Measurements from ENCODE around the gene RANBP10.

The RANBP10 gene

DNA sequence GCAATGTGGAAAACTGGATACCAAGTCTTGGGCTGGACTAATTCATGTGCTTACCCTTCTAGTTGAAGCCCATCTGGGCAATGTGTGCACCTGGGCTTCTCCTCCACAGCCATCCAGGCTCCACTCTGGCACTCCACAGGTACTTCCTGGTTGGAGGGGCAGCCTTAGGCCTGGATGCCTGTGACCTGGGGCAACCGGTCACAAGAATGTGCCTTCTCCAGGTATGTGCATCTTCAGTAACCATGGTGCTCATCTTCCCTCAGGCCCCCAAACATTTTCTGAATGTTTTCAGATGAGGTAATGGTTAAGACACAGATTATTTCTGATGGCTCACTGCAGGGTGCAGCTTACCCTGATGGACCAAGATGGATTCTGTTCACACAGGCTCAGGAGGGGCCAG, 128.6 kb downstream of the RANBP10 start:
- DNase-seq (ENCODE audit: low read depth, low spot score) = no peak

DNA sequence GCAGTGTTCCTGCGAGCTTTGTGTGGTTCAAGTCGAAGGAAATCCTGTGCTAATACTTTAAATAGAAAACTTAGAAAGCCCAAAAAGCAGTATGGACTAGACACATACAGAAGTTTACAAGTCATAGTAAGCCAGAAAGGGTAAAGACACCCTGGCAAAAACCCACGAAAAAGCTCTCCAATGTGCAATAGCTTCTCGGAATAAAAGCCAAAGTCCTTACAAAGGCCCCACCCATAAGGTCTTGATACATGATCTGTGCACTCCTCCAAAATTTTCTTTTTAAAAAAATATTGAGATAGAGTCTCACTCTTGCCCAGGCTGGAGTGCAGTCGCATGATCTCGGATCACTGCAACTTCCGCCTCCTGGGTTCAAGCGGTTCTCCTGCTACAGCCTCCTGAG, 129.4 kb downstream of the RANBP10 start:
- DNase-seq (ENCODE audit: low read depth, low spot score) = no peak

DNA sequence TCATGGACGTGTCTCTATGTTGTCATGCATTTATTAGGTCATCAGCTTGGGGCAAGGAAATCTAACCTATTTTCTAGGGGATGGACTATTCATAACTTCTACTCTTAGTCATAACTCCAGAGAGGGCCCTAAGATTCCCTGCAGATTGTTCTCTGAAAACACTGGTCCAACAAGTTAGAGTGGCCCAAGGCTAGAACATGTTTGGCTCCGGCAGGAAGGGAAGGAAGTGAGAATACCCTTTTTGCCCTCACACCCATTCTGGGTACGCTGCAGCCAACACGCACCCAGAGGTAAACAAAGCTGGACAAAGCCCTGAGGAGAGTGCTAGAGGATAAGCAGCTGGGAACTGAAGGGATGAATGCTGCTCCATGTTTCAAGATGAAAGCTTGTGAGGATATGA, 129.8 kb downstream of the RANBP10 start:
- DNase-seq (ENCODE audit: low read depth, low spot score) = no peak

DNA sequence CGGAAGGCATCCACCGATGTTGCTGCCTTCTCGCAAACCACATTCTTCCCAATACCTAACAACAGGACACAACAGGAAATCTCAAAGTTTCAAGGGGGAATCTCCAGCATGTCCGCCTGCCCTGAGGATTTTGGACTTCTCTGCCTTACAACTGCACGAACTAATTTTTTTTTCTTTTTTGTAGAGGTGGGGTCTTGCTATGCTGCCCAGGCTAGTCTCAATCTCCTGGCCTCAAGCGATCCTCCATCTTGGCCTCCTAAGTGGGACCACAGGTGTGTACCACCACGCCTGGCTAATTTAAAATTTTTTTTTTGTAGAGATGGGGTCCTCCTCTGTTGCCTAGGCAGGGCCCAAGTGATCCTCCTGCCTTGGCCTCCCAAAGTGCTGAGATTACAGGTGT, 130.4 kb downstream of the RANBP10 start:
- no peak for DNase-seq (ENCODE audit: low read depth, low spot score)

DNA sequence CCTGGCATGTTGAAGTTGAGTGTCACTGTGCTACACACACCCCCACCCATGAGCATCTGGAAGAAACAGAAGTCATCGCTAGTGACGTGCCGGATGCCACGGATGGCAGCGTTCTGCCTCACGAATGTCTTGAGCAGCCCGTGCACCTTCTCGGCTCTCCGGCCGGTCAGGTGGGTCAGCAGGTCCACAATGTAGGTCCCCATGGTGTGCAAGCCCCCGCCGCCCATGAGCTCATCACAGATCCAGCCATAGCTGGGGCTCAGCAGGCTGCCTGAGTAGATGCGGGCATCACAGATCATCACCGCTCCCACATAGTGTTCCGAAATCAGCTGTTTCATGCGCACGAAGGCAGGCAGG, 130.8 kb downstream of the RANBP10 start:
- DNase-seq (ENCODE audit: low read depth, low spot score) = no peak

DNA sequence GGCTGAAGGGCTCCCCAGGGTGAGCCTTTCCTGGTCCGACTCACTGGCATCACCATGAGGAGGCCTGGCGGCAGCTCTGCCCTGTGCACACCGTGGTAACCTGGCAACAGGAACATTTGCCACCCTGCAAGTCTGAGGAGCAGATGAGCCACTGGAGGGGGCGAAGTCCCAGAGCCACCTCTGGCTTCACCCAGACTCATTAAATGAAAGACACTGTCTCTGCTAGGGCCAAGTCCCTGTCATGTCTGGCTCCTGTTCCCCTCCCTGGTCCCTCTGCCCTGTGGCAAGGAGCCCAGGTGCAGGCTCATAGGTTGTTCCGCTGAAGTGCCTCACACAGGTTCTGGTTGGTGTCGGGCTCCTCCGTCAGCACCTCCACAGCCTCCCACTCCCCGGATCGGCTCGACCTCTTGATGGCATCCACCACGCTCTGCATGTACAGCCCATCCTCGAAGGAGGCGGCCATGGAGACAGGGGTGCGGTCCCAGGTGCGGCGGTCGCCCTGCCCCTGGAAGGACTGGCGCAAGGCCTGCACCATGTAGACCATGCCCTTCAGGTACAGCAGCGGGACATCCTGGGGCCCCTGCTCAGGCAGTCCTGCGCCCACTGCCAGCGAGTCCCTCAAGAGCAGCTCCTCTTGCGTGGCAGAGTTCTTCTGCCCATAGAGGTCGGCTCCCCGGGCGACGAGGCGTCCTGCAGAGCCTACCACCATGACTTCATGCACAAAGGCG, 131.3 kb downstream of the RANBP10 start:
- no peak for DNase-seq (ENCODE audit: low read depth, low spot score)

DNA sequence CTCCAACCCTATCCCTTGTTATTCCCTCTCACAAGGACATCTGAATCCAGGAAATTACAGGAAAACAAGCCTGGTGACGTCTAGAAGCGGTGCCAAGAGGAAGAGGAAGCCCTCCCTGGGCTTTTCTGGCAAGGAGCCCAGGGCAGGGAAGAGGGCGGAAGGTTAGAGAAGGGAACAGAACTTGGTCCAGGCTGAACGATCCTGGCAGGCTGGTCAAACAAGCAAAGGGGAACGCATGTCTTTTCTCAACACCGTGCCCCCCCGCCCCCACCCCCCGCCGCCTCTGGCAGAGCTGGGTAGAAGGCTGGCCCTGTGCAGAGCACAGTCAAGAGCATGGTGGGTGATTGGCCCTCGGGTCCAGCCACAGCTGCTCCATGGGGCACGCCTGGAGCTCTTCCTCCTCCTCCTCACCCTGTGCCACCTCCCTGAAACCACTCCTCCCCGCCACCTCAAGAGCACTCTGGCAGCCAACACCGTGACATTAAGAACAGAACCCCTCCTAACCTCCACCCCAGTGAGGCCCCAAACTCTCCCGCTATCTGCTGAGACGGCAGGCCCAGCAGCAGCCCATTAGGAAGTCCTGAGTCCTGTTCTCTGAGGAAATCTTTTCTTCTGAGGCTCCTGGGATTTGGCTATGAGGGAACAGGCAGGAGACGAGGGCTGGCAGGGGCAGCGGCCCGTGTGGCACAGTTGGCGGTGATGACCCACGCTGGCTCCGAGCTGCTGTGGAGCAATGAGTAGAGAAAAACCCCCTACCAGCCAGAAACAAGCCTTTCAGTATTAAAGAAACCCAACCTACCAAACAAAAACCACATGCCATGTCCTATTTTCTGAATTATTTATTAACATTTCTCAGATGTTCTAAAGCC, 132.4 kb downstream of the RANBP10 start:
- DNase-seq (ENCODE audit: low read depth, low spot score) = no peak
